HuH-7.5 (cell line): ENCODE measurements around the gene THRA.
A peak's percentile ranks its signal among the peaks of the same experiment; 100 is the strongest.

Experiments used
- DNase-seq: peaks from one replicate; pipeline ENCODE4 v3.0.0; 2011; ENCODE audit warnings: low spot score

THRA gene

GRCh38 chr17:40099619-40100418 lies 37.1 kb downstream of the THRA start:
- no peak for DNase-seq

GRCh38 chr17:40100419-40100668 lies 37.6 kb downstream of the THRA start, which contains the start of gene NR1D1:
NR1D1 (minus strand) TSS chr17:40100589; CDS start chr17:40100094, 495 bp downstream.
- no peak for DNase-seq

- peak; percentile 96 for DNase-seq
These were observed 38.1 kb downstream of the THRA start for GRCh38 chr17:40100669-40101366.

- no peak for DNase-seq
These were observed 38.8 kb downstream of the THRA start for GRCh38 chr17:40101367-40102210.

- no peak for DNase-seq
These were observed 40.4 kb downstream of the THRA start for GRCh38 chr17:40103071-40103661.

GRCh38 chr17:40103688-40104087 lies 40.9 kb downstream of the THRA start:
- DNase-seq: no peak

GRCh38 chr17:40104594-40105486 lies 42.1 kb downstream of the THRA start:
- DNase-seq: no peak

GRCh38 chr17:40105861-40106759 lies 43.3 kb downstream of the THRA start:
- no peak for DNase-seq

GRCh38 chr17:40106760-40107521 lies 44.2 kb downstream of the THRA start:
- no peak for DNase-seq

GRCh38 chr17:40107522-40108174 lies 44.9 kb downstream of the THRA start:
- no peak for DNase-seq

- no peak for DNase-seq
These were observed 46.4 kb downstream of the THRA start for GRCh38 chr17:40108970-40109824.

GRCh38 chr17:40110026-40110845 lies 47.5 kb downstream of the THRA start:
- DNase-seq: no peak

- peak; percentile 92 for DNase-seq
These were observed 48.7 kb downstream of the THRA start for GRCh38 chr17:40111221-40112128.

- no peak for DNase-seq
These were observed 49.5 kb downstream of the THRA start for GRCh38 chr17:40112191-40112711.

GRCh38 chr17:40112718-40113109 lies 49.9 kb downstream of the THRA start:
- DNase-seq: no peak
